Measurements from ENCODE around the gene ARRDC5.
"Not testable (repeated sequence)": the region's sequence is repeated elsewhere in the genome, so short reads cannot be mapped to it uniquely, and the experiment has no call there.

Gene ARRDC5

GRCh38 chr19:4853506-4853905 lies 49.2 kb downstream of the ARRDC5 start:
- H3K4me3 ChIP-seq (ENCODE audit: low read depth in 1 of 5, low read length in 5 of 5); H3K9me3 ChIP-seq (ENCODE audit: control insufficient read depth in 5 of 5, low read length in 5 of 5); H3K4me1 ChIP-seq (ENCODE audit: control insufficient read depth in 5 of 5, insufficient read depth in 5 of 5, low read length in 5 of 5); H3K9ac ChIP-seq (ENCODE audit: low read length in 5 of 5); H3K27me3 ChIP-seq (ENCODE audit: control insufficient read depth in 5 of 5, insufficient read depth in 4 of 5, low read length in 5 of 5); H3K27ac ChIP-seq (ENCODE audit: low read depth, low read length): not testable (repeated sequence)
- H3K36me3 ChIP-seq (ENCODE audit: control insufficient read depth in 5 of 5, insufficient read depth in 5 of 5, low read length in 5 of 5), result peaks cover 0 to 61% (median 39%) of the 10 kb centered on the region in 5 donors

GRCh38 chr19:4852484-4852883 lies 50.2 kb downstream of the ARRDC5 start:
- no peak overlapping the region for H3K9ac ChIP-seq (ENCODE audit: low read length in 5 of 5)
- no peaks in the 10 kb centered on the region for H3K4me1 ChIP-seq (ENCODE audit: control insufficient read depth in 5 of 5, insufficient read depth in 5 of 5, low read length in 5 of 5)
- peaks cover 0 to 71% (median 40%) of the 10 kb centered on the region in 5 donors for H3K36me3 ChIP-seq (ENCODE audit: control insufficient read depth in 5 of 5, insufficient read depth in 5 of 5, low read length in 5 of 5)
- no peaks in the 10 kb centered on the region for H3K9me3 ChIP-seq (ENCODE audit: control insufficient read depth in 5 of 5, low read length in 5 of 5)
- no peaks in the 10 kb centered on the region for H3K27me3 ChIP-seq (ENCODE audit: control insufficient read depth in 5 of 5, insufficient read depth in 4 of 5, low read length in 5 of 5)
- no peak overlapping the region for H3K27ac ChIP-seq (ENCODE audit: low read depth, low read length)
- no peak overlapping the region for H3K4me3 ChIP-seq (ENCODE audit: low read depth in 1 of 5, low read length in 5 of 5)

- Histone ChIP-seq H3K27me3 (ENCODE audit: control insufficient read depth in 5 of 5, insufficient read depth in 4 of 5, low read length in 5 of 5) (no peaks in the 10 kb centered on the region), H3K27ac (ENCODE audit: low read depth, low read length) (no peak overlapping the region), H3K9ac (ENCODE audit: low read length in 5 of 5) (no peak overlapping the region), H3K9me3 (ENCODE audit: control insufficient read depth in 5 of 5, low read length in 5 of 5) (no peaks in the 10 kb centered on the region), H3K4me3 (ENCODE audit: low read depth in 1 of 5, low read length in 5 of 5) (no peak overlapping the region), H3K4me1 (ENCODE audit: control insufficient read depth in 5 of 5, insufficient read depth in 5 of 5, low read length in 5 of 5) (no peaks in the 10 kb centered on the region), H3K36me3 (ENCODE audit: control insufficient read depth in 5 of 5, insufficient read depth in 5 of 5, low read length in 5 of 5) (peaks cover 0 to 68% (median 37%) of the 10 kb centered on the region in 5 donors)
Observed at GRCh38 chr19:4851551-4852290, 51.0 kb downstream of the ARRDC5 start.

GRCh38 chr19:4849019-4849418 lies 53.7 kb downstream of the ARRDC5 start:
- H3K36me3 ChIP-seq (ENCODE audit: control insufficient read depth in 5 of 5, insufficient read depth in 5 of 5, low read length in 5 of 5), result peaks cover 0 to 57% (median 30%) of the 10 kb centered on the region in 5 donors
- H3K27ac ChIP-seq (ENCODE audit: low read depth, low read length), result no peak overlapping the region

GRCh38 chr19:4847190-4847973 lies 55.3 kb downstream of the ARRDC5 start:
- Histone ChIP-seq H3K27me3 (ENCODE audit: control insufficient read depth in 5 of 5, insufficient read depth in 4 of 5, low read length in 5 of 5) (no peaks in the 10 kb centered on the region), H3K36me3 (ENCODE audit: control insufficient read depth in 5 of 5, insufficient read depth in 5 of 5, low read length in 5 of 5) (peaks cover 0 to 66% (median 39%) of the 10 kb centered on the region in 5 donors), H3K9ac (ENCODE audit: low read length in 5 of 5) (no peak overlapping the region), H3K4me3 (ENCODE audit: low read depth in 1 of 5, low read length in 5 of 5) (no peak overlapping the region), H3K27ac (ENCODE audit: low read depth, low read length) (no peak overlapping the region), H3K9me3 (ENCODE audit: control insufficient read depth in 5 of 5, low read length in 5 of 5) (no peaks in the 10 kb centered on the region), H3K4me1 (ENCODE audit: control insufficient read depth in 5 of 5, insufficient read depth in 5 of 5, low read length in 5 of 5) (peaks cover 0 to 9% (median 7%) of the 10 kb centered on the region in 5 donors)

More at GRCh38 chr19:4849019-4849418, 53.7 kb downstream of the ARRDC5 start:
- Histone ChIP-seq H3K9me3 (ENCODE audit: control insufficient read depth in 5 of 5, low read length in 5 of 5) (no peaks in the 10 kb centered on the region), H3K4me3 (ENCODE audit: low read depth in 1 of 5, low read length in 5 of 5) (no peak overlapping the region), H3K4me1 (ENCODE audit: control insufficient read depth in 5 of 5, insufficient read depth in 5 of 5, low read length in 5 of 5) (peaks cover 0 to 9% (median 7%) of the 10 kb centered on the region in 5 donors), H3K9ac (ENCODE audit: low read length in 5 of 5) (no peak overlapping the region), H3K27me3 (ENCODE audit: control insufficient read depth in 5 of 5, insufficient read depth in 4 of 5, low read length in 5 of 5) (no peaks in the 10 kb centered on the region)

DNA sequence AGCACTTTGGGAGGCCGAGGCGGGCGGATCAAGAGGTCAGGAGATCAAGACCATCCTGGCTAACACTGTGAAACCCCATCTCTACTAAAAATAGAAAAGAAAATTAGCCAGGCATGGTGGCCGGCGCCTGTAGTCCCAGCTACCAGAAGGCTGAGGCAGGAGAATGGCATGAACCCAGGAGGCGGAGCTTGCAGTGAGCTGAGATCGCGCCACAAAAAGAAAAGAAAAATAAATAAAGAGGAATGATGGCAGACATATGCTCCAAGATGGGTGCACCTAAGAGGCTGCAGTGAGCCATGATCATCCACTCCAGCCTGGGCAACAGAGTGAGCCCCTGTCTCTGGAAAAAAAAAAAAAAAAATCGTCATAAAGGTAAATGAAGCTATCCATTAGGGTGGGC lies 56.7 kb downstream of the ARRDC5 start:
- not testable (repeated sequence) for H3K4me3 ChIP-seq (ENCODE audit: low read depth in 1 of 5, low read length in 5 of 5); H3K9me3 ChIP-seq (ENCODE audit: control insufficient read depth in 5 of 5, low read length in 5 of 5); H3K27ac ChIP-seq (ENCODE audit: low read depth, low read length); H3K27me3 ChIP-seq (ENCODE audit: control insufficient read depth in 5 of 5, insufficient read depth in 4 of 5, low read length in 5 of 5); H3K9ac ChIP-seq (ENCODE audit: low read length in 5 of 5); H3K4me1 ChIP-seq (ENCODE audit: control insufficient read depth in 5 of 5, insufficient read depth in 5 of 5, low read length in 5 of 5)
- H3K36me3 ChIP-seq (ENCODE audit: control insufficient read depth in 5 of 5, insufficient read depth in 5 of 5, low read length in 5 of 5), result peaks cover 0 to 62% (median 33%) of the 10 kb centered on the region in 5 donors

DNA sequence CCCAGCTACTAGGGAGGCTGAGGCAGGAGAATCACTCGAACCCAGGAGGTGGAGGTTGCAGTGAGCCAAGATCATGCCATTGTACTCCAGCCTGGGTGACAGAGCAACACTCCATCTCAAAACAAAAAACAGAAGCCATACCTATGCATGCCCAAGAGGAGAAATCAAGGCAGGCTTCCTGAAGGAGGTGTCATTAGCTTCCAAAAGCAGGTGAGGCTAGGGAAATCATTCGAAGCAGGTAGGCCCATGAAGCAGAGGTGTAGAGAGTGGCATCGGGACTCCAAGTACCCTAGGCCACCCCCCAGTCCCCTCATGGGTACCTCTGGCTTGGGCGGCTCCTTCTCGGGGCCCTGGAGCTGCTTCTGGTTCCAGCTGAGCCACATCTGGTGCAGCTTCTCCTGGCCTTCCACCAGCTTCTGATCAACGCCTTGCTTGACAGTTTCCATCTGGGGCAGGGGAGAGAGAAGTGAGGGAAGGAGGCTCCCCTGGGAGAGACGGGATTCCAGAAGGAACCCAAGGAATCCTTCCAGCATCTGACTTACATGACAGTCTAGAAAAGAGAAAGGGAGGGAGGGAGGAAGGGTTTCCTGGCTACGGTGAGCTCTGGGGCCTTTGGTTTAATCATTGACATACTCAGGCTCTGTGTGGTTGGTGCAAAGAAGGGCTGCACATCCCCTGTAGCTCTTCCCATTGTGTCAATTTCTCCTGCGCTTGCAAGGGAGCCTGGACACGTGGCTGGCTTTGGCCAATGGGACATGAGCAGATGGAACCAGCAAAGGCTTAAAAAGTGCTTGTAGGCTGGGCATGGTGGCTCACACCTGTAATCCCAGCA lies 58.1 kb downstream of the ARRDC5 start:
- no peak overlapping the region for H3K27ac ChIP-seq (ENCODE audit: low read depth, low read length)
- no peaks in the 10 kb centered on the region for H3K9me3 ChIP-seq (ENCODE audit: control insufficient read depth in 5 of 5, low read length in 5 of 5)
- H3K9ac ChIP-seq (ENCODE audit: low read length in 5 of 5), result no peak overlapping the region
- peaks cover 0 to 9% (median 8%) of the 10 kb centered on the region in 5 donors for H3K4me1 ChIP-seq (ENCODE audit: control insufficient read depth in 5 of 5, insufficient read depth in 5 of 5, low read length in 5 of 5)
- H3K4me3 ChIP-seq (ENCODE audit: low read depth in 1 of 5, low read length in 5 of 5), result no peak overlapping the region
- H3K27me3 ChIP-seq (ENCODE audit: control insufficient read depth in 5 of 5, insufficient read depth in 4 of 5, low read length in 5 of 5), result no peaks in the 10 kb centered on the region
- H3K36me3 ChIP-seq (ENCODE audit: control insufficient read depth in 5 of 5, insufficient read depth in 5 of 5, low read length in 5 of 5), result peaks cover 0 to 63% (median 32%) of the 10 kb centered on the region in 5 donors

- H3K9me3 ChIP-seq (ENCODE audit: control insufficient read depth in 5 of 5, low read length in 5 of 5), result no peaks in the 10 kb centered on the region
- no peaks in the 10 kb centered on the region for H3K27me3 ChIP-seq (ENCODE audit: control insufficient read depth in 5 of 5, insufficient read depth in 4 of 5, low read length in 5 of 5)
- H3K27ac ChIP-seq (ENCODE audit: low read depth, low read length), result no peak overlapping the region
- H3K9ac ChIP-seq (ENCODE audit: low read length in 5 of 5), result no peak overlapping the region
- peaks cover 0 to 64% (median 40%) of the 10 kb centered on the region in 5 donors for H3K36me3 ChIP-seq (ENCODE audit: control insufficient read depth in 5 of 5, insufficient read depth in 5 of 5, low read length in 5 of 5)
- H3K4me3 ChIP-seq (ENCODE audit: low read depth in 1 of 5, low read length in 5 of 5), result no peak overlapping the region
- peaks cover 0 to 9% (median 8%) of the 10 kb centered on the region in 5 donors for H3K4me1 ChIP-seq (ENCODE audit: control insufficient read depth in 5 of 5, insufficient read depth in 5 of 5, low read length in 5 of 5)
Observed at GRCh38 chr19:4843647-4843965, 59.1 kb downstream of the ARRDC5 start.

All from subcutaneous abdominal adipose tissue (tissue), 5 donors.